ENCODE measurements around the gene ARHGDIA. TPM values are rescaled to one million over a fixed set of nuclear protein-coding genes. Genes with fewer than 3 reads are reported as not detected.

ARHGDIA gene
- total RNA-seq, 1 donor from 2014 or later = 340 TPM

- no peak for DNase-seq (ENCODE audit: low spot score)
These were observed 46.5 kb downstream of the ARHGDIA start for GRCh38 chr17:81824595-81824994.

- DNase-seq (ENCODE audit: low spot score) = no peak
These were observed 47.2 kb downstream of the ARHGDIA start for GRCh38 chr17:81823820-81824550.

- no peak for DNase-seq (ENCODE audit: low spot score)
These were observed 47.9 kb downstream of the ARHGDIA start for GRCh38 chr17:81822996-81823819.

GRCh38 chr17:81822312-81822637, 48.9 kb downstream of the ARHGDIA start:
- DNase-seq (ENCODE audit: low spot score) = no peak

- peak; percentile 81 for DNase-seq (ENCODE audit: low spot score)
These were observed 49.4 kb downstream of the ARHGDIA start for GRCh38 chr17:81821603-81822311.

- DNase-seq (ENCODE audit: low spot score) = no peak
These were observed 50.0 kb downstream of the ARHGDIA start for GRCh38 chr17:81821147-81821546.

GRCh38 chr17:81819708-81820107, 51.4 kb downstream of the ARHGDIA start:
- DNase-seq (ENCODE audit: low spot score) = no peak

GRCh38 chr17:81817758-81818147, 53.4 kb downstream of the ARHGDIA start:
- no peak for DNase-seq (ENCODE audit: low spot score)

Other genes starting within 250 kb of the ARHGDIA start
- gene NPLOC4, start 234.2 kb downstream of the ARHGDIA start, total RNA-seq = 79.4 TPM
- 1.6 TPM for gene TSPAN10, start 234.1 kb downstream of the ARHGDIA start, total RNA-seq
- gene PDE6G, start 214.8 kb downstream of the ARHGDIA start, total RNA-seq = 0.32 TPM
- 38.4 TPM for gene OXLD1, start 204.7 kb downstream of the ARHGDIA start, total RNA-seq
- 20.3 TPM for gene CCDC137, start 204.6 kb downstream of the ARHGDIA start, total RNA-seq
- 37.6 TPM for gene ARL16, start 187.5 kb downstream of the ARHGDIA start, total RNA-seq
- 137 TPM for gene HGS, start 187.3 kb downstream of the ARHGDIA start, total RNA-seq
- gene MRPL12, start 168.0 kb downstream of the ARHGDIA start, total RNA-seq = 48.6 TPM
- gene SLC25A10, start 159.1 kb downstream of the ARHGDIA start, total RNA-seq = 34.1 TPM
- 0.20 TPM for gene GCGR, start 67.2 kb downstream of the ARHGDIA start, total RNA-seq
- 85.3 TPM for gene MCRIP1, start 38.0 kb downstream of the ARHGDIA start, total RNA-seq
- gene PPP1R27, start 36.3 kb downstream of the ARHGDIA start, total RNA-seq = not detected
- 611 TPM for gene P4HB, start 10.8 kb downstream of the ARHGDIA start, total RNA-seq
- gene ALYREF, start 20.2 kb upstream of the ARHGDIA start, total RNA-seq = 48.1 TPM
- gene ANAPC11, start 20.4 kb upstream of the ARHGDIA start, total RNA-seq = 124 TPM
- gene NPB, start 30.9 kb upstream of the ARHGDIA start, total RNA-seq = 0.55 TPM
- 66.0 TPM for gene PCYT2, start 40.1 kb upstream of the ARHGDIA start, total RNA-seq
- 58.1 TPM for gene SIRT7, start 46.8 kb upstream of the ARHGDIA start, total RNA-seq
- gene MAFG, start 56.4 kb upstream of the ARHGDIA start, total RNA-seq = 31.6 TPM
- gene PYCR1, start 66.0 kb upstream of the ARHGDIA start, total RNA-seq = 12.6 TPM
- not detected for gene MYADML2, start 75.9 kb upstream of the ARHGDIA start, total RNA-seq
- 1.3 TPM for gene NOTUM, start 89.8 kb upstream of the ARHGDIA start, total RNA-seq
- 45.4 TPM for gene ASPSCR1, start 106.3 kb upstream of the ARHGDIA start, total RNA-seq
- gene CENPX, start 151.5 kb upstream of the ARHGDIA start, total RNA-seq = 43.4 TPM
- gene LRRC45, start 152.0 kb upstream of the ARHGDIA start, total RNA-seq = 26.4 TPM
- gene RAC3, start 160.3 kb upstream of the ARHGDIA start, total RNA-seq = 8.9 TPM
- gene DCXR, start 166.4 kb upstream of the ARHGDIA start, total RNA-seq = 102 TPM
- 51.6 TPM for gene RFNG, start 180.5 kb upstream of the ARHGDIA start, total RNA-seq
- 107 TPM for gene GPS1, start 180.6 kb upstream of the ARHGDIA start, total RNA-seq
- 92.4 TPM for gene DUS1L, start 194.5 kb upstream of the ARHGDIA start, total RNA-seq
- gene FASN, start 226.9 kb upstream of the ARHGDIA start, total RNA-seq = 181 TPM

Data from mucosa of gallbladder (tissue), 1 donor.